RWPE2 (cell line): ENCODE data around the gene CCDC106.

Source experiments
- ATAC-seq: fragments of 200-7000 bp; cut with Tn5 transposase; 3 replicates; pipeline ENCODE4 v1.9.1; 2021; ENCODE audit warnings: low read depth
- DNase-seq: peaks from one replicate; pipeline ENCODE4 v3.0.0-alpha.2; 2020; ENCODE audit warnings: low spot score
- H3K27ac ChIP-seq: fragments of 450-650 bp; 2 replicates; pipeline ENCODE4 v1.5.1; 2017; ENCODE audit warnings: mild to moderate bottlenecking; ENCODE audit not compliant: poor library complexity, severe bottlenecking
- H3K27me3 ChIP-seq: fragments of 250-450 bp; sonication (Bioruptor Pico); 2 replicates; pipeline ENCODE4 v1.5.1; 2021; ENCODE audit warnings: mild to moderate bottlenecking, moderate library complexity; ENCODE audit not compliant: insufficient read depth, poor library complexity, severe bottlenecking
- H3K36me3 ChIP-seq: fragments of 250-450 bp; sonication (Bioruptor Pico); 2 replicates; pipeline ENCODE4 v1.5.1; 2020; ENCODE audit warnings: low read depth, mild to moderate bottlenecking, moderate library complexity
- H3K4me1 ChIP-seq: fragments of 250-450 bp; sonication (Bioruptor Pico); 2 replicates; pipeline ENCODE4 v1.5.1; 2021; ENCODE audit warnings: mild to moderate bottlenecking, moderate library complexity; ENCODE audit not compliant: insufficient read depth, poor library complexity, severe bottlenecking
- H3K4me3 ChIP-seq: fragments of 250-450 bp; sonication (Bioruptor Pico); 2 replicates; pipeline ENCODE4 v1.5.1; 2021; ENCODE audit warnings: mild to moderate bottlenecking, moderate library complexity; ENCODE audit not compliant: severe bottlenecking
- H3K9me3 ChIP-seq: fragments of 250-450 bp; sonication (Bioruptor Pico); 2 replicates; pipeline ENCODE4 v1.5.1; 2021; ENCODE audit warnings: mild to moderate bottlenecking, moderate library complexity; ENCODE audit not compliant: severe bottlenecking
- CTCF ChIP-seq: fragments of 450-650 bp; IDR thresholded peaks from one replicate; pipeline ENCODE4 v1.5.1; 2017; ENCODE audit warnings: mild to moderate bottlenecking, moderate library complexity; ENCODE audit not compliant: poor library complexity, severe bottlenecking

Gene CCDC106

GRCh38 chr19:55674459-55674840 is 26.4 kb downstream of the CCDC106 start:
- Histone ChIP-seq H3K9me3 (no peaks in the 10 kb centered on the region), H3K27ac (peak overlapping the region; percentile 59), H3K36me3 (peaks cover 77% of the 10 kb centered on the region), H3K4me1 (peaks cover 14% of the 10 kb centered on the region), H3K4me3 (peak overlapping the region; percentile 90), H3K27me3 (no peaks in the 10 kb centered on the region)
- no peak for DNase-seq
- no peak for ATAC-seq
- TF ChIP-seq CTCF, result no peak

DNA sequence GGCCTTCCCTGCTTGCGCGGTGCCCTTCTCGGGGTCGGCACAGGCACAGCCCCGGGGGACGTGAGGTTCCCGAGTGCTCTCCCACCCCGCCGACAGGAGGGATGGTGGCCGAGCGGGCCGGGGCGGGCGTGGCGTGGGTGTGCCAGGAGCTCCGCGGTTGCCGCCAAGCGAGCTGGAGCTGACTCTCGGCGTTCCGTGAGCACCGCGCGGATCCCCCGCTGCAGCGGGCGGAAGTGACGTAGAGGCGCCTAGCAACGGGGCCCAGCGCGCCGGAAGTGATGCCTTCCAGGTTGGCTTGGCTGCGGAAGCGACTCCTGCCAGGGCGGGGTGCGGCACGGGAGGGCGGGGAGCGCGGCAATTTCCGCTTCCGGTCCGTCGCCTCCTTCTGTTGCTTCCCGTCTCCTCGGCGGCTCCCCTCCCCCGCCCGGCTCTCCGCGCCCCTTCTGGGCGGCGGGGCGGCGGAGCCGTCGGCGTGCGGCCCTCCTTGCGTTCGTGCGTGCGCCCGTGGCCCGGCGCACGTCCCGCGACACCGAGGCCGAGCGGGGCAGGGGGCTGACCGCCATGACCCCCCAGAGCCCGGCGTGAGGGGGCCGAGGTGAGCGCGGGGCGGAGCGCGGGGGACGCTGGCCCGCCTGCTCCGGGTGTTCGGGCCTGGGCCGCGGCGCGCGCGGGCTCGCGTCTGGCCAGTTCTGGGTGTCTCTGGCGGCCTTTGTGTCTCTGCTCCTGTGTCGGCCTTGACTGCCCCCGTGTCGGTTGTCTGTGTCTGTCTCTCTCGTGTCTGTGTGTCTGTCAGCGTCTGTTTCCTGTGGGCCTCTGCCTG is 27.0 kb downstream of the CCDC106 start, which contains the start of gene EPN1:
Gene EPN1, plus strand, starts transcription at position 386 of the 820 bp plus-strand sequence. CDS start 3,402 bp downstream, outside the sequence.
- H3K4me3 ChIP-seq, result peak within 1 kb of the TSS; percentile 90
- H3K27ac ChIP-seq, result peak within 1 kb of the TSS; percentile 59
- H3K9me3 ChIP-seq, result no peaks in the 10 kb centered on the region
- ATAC-seq (peak; percentile 86), DNase-seq (peak; percentile 97)
- H3K27me3 ChIP-seq, result no peaks in the 10 kb centered on the region
- TF ChIP-seq CTCF, result no peak
- H3K36me3 ChIP-seq, result peaks cover 77% of the 10 kb centered on the region
- peaks cover 16% of the 10 kb centered on the region for H3K4me1 ChIP-seq

DNA sequence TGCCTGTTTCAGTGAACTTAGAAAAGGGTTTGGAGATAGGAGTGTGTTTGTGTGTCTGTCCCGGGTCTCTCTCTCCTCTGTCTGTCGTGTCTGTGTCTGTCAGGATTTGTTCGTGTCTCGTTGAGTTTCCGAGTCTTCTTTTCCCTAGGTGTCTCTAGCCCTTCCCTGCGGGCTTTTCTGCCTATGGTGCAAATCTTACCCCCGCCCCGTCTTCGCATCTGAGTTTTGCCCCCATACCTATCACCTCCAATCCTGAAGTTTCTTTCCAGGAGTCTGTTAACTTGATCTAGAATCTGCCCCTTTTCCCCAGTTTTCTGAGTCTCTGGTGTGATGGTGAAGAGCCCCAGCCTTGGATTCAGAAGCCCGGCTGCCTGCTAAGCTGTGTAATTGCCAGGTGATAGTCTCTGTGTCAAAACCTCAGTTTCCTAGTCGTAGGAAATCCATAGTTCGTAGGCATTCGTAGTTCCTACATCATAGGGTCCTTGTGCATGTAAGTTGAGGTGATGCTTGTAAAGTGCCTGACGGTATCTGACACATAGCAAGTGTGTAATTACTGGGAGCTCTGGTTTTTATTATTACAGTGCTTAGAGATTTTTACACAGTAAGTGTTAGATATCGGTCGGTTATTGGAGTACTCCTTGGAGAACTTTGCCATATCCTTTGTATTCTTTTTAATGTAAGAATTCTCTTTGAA is 27.8 kb downstream of the CCDC106 start:
- peaks cover 16% of the 10 kb centered on the region for H3K4me1 ChIP-seq
- H3K36me3 ChIP-seq, result peaks cover 79% of the 10 kb centered on the region
- peak overlapping the region; percentile 90 for H3K4me3 ChIP-seq
- no peak for TF ChIP-seq CTCF
- H3K27ac ChIP-seq, result peak overlapping the region; percentile 59
- H3K27me3 ChIP-seq, result no peaks in the 10 kb centered on the region
- no peak for DNase-seq
- ATAC-seq, result no peak
- no peaks in the 10 kb centered on the region for H3K9me3 ChIP-seq

DNA sequence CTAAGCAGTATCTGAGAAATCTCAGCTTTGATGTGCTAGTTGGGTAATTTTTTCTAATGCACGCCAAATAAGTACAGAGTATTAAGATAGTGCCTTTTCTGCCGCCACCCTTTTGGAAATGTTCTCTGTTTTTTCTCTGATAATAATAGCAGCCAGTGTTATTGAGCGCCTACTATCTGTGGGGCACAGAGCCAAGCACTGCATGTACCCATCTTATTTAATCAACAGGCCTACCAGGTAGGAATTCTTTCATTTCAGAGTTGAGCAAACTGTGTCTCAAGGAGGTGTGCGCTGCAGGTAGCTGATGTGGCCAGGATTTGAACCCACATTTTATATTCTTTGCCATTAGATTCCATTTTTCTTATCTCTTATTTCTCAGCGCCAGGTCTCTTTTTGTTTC is 28.4 kb downstream of the CCDC106 start:
- H3K4me3 ChIP-seq, result peak overlapping the region; percentile 90

More for the DNA sequence above, 28.4 kb downstream of the CCDC106 start:
- no peak overlapping the region for H3K27ac ChIP-seq
- no peaks in the 10 kb centered on the region for H3K27me3 ChIP-seq
- peak; percentile 5 for TF ChIP-seq CTCF
- H3K36me3 ChIP-seq, result peaks cover 83% of the 10 kb centered on the region
- no peaks in the 10 kb centered on the region for H3K9me3 ChIP-seq
- DNase-seq, result no peak
- ATAC-seq, result no peak
- peaks cover 16% of the 10 kb centered on the region for H3K4me1 ChIP-seq
